ACHN (cell line): ENCODE measurements around the gene FGA.
"Not testable (repeated sequence)": the region's sequence is repeated elsewhere in the genome, so short reads cannot be mapped to it uniquely, and the experiment has no call there.

ENCODE experiments used
- DNase-seq: peaks from one replicate; pipeline ENCODE4 v3.0.0-alpha.2; 2015
- in situ Hi-C: cut with HindIII; loops from 2 replicates; pipeline ENCODE4 v1.10.0; 2017; ENCODE audit warnings: low sequenced_read_pairs, low pct_ligation_motif_present, low pct_unique_long_range_greater_than_20kb

Gene FGA

GRCh38 chr4:154609532-154609931 is 19.0 kb upstream of the FGA start:
- DNase-seq = no peak
- in situ Hi-C loops = no loop called here

DNA sequence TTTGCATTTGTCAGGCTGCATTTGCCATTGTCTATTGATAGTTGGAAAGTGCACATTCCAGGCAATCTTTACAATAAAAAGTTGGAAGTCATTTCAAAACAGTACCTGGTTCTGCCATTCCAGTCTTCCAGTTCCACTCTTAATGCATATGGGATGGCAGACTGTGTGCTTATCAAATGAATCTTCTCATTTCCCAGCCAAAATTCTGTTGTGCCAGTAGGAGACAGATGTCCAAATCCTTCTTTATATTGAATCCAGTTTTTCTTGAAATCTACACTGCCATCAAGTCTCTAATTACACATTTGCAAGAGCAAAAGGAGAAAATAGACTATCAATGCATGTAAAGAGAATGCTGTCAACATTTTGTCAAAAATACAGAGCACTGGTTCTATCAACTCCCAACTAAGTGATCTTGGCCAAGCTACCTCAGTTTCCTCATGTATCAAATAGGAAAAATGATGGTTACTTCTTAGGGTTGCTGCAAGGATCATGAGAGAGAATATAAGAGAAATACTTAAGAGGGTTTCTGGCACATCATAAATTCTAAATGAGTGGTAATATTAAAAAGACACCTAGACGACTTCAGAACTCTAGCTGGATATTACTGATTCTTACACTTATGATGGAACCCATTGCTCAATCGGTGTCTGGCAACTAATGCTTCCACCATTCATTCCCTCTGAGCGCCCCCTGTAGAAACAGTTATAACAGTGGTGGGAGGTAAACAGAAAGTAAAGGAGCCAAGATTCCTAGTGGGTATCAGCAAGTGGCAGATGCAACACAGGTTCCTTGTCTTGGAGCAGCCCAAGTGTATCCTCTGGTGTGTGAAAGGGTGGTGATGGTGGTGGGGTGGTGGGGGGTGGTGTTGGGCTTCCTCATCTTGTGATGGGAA is 18.1 kb upstream of the FGA start:
- in situ Hi-C loops = no loop called here
- no peak for DNase-seq

GRCh38 chr4:154606728-154607723 is 16.5 kb upstream of the FGA start:
- DNase-seq = no peak

GRCh38 chr4:154604696-154605200 is 14.2 kb upstream of the FGA start:
- DNase-seq = no peak
- in situ Hi-C loops = no loop called here

More at GRCh38 chr4:154606728-154607723, 16.5 kb upstream of the FGA start:
- in situ Hi-C loops = no loop called here

- in situ Hi-C loops = no loop called here
These were observed 12.7 kb upstream of the FGA start for GRCh38 chr4:154603033-154603943.

GRCh38 chr4:154602404-154603020 is 12.0 kb upstream of the FGA start:
- in situ Hi-C loops = no loop called here
- DNase-seq = no peak

More at GRCh38 chr4:154603033-154603943, 12.7 kb upstream of the FGA start:
- no peak for DNase-seq

GRCh38 chr4:154597798-154598774 is 7.5 kb upstream of the FGA start:
- DNase-seq = no peak
- in situ Hi-C loops = no loop called here

DNA sequence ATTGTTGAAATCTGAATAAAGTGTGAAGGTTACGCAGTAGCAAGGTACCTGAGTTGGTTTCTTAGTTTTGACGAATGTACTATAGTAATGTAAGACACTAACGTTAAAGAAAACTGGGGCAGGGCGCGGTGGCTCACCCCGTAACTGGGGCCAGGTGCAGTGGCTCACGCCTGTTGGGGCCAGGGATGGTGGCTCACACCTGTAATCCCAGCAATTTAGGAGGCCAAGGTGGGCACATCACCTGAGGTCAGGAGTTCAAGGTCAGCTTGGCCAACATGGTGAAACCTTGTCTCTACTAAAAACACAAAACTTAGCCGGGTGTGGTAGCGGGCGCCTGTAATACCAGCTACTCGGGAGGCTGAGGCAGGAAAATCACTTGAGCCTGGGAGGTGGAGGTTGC is 6.7 kb upstream of the FGA start:
- DNase-seq, in situ Hi-C loops: not testable (repeated sequence)

GRCh38 chr4:154595807-154596206 is 5.3 kb upstream of the FGA start:
- no peak for DNase-seq
- in situ Hi-C loops = no loop called here

- in situ Hi-C loops = not testable (repeated sequence)
These were observed 3.8 kb upstream of the FGA start for GRCh38 chr4:154594343-154594742.

DNA sequence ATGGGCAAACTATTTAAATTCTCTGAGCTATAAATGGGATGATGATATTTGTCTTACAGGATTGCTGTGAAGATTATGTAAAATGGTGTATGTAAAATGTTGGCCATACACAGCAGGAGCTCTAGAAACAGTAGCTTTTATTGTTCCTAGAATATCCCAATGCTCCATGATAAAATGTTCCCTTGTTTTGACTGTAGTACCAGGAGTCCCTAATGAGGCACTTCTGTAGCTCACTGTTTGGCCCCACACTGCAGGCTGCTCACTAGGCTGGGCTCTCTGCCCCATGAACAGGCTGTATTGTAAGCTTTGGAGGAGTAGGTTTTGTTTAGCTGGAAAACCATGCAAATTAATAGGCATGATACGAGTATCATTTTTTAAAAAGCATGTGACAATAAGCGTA is 3.3 kb upstream of the FGA start:
- in situ Hi-C loops = no loop called here

More at GRCh38 chr4:154594343-154594742, 3.8 kb upstream of the FGA start:
- DNase-seq = not testable (repeated sequence)

GRCh38 chr4:154591890-154592289 is 1.3 kb upstream of the FGA start:
- no peak for DNase-seq
- in situ Hi-C loops = no loop called here

More for the DNA sequence above, 3.3 kb upstream of the FGA start:
- no peak for DNase-seq

GRCh38 chr4:154589296-154590197 is 995 bp downstream of the FGA start:
- no peak for DNase-seq
- in situ Hi-C loops = no loop called here

GRCh38 chr4:154588198-154588597 is 2.3 kb downstream of the FGA start:
- DNase-seq = no peak
- in situ Hi-C loops = no loop called here

DNA sequence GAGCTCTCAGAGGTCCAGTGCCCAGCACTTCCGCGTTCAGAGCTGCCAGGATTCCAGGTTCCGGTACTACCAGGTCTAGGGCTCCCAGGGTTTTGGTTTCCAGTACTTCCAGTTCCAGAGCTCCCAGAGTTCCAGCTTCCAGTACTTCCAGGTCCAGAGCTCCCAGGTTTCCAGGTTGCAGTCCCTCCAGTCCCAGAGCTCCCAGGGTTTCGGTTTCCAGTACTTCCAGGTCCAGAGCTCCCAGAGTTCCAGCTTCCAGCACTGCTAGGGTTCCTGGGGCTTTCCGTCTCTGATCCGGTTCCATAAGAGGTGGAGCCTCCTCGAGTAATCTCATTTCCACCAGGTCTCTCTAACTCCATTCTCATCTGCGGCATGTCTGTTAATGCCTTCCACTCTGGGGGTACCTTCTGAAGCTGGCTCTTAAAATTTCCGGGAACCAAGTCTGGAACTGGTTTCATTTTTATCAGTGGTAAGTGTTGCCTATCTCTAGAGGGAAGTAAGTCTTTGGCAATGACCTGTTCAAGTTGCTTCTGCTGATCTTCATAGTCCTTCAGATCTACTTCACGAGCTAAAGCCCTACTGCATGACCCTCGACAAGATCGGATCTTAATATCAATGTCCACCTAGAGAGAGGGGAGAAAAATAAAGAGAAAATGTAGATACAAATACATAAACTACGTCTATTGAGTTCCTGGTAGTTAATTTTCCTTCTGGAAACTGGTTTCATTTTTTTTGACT is 4.1 kb downstream of the FGA start:
- in situ Hi-C loops = no loop called here
- DNase-seq = no peak
